IPS-11a (cell line): Measurements from ENCODE around the gene EDEM2.
"Not testable (repeated sequence)": the region's sequence is repeated elsewhere in the genome, so short reads cannot be mapped to it uniquely, and the experiment has no call there.

ENCODE experiments used
- H3K4me3 ChIP-seq: one replicate; pipeline ENCODE4 v1.5.1; 2013; ENCODE audit warnings: low read depth, low read length, control low read depth

EDEM2 gene

GRCh38 chr20:35146920-35147574 lies at the start of gene EDEM2:
EDEM2 (minus strand) TSS chr20:35147336; CDS start chr20:35147258, 78 bp downstream.
- peak within 1 kb of the TSS; percentile 92 for H3K4me3 ChIP-seq

GRCh38 chr20:35196313-35196712 lies 49.2 kb upstream of the EDEM2 start:
- no peak overlapping the region for H3K4me3 ChIP-seq

GRCh38 chr20:35193031-35193791 lies 46.1 kb upstream of the EDEM2 start:
- not testable (repeated sequence) for H3K4me3 ChIP-seq

- H3K4me3 ChIP-seq, result no peak overlapping the region
Observed at GRCh38 chr20:35192118-35192872, 45.2 kb upstream of the EDEM2 start.

GRCh38 chr20:35191419-35192117 lies 44.4 kb upstream of the EDEM2 start:
- no peak overlapping the region for H3K4me3 ChIP-seq

- H3K4me3 ChIP-seq, result no peak overlapping the region
Observed at GRCh38 chr20:35190556-35190955, 43.4 kb upstream of the EDEM2 start.

- H3K4me3 ChIP-seq, result not testable (repeated sequence)
Observed at GRCh38 chr20:35189223-35189622, 42.1 kb upstream of the EDEM2 start.

- no peak overlapping the region for H3K4me3 ChIP-seq
Observed at GRCh38 chr20:35187584-35188190, 40.6 kb upstream of the EDEM2 start.

GRCh38 chr20:35186691-35187289 lies 39.7 kb upstream of the EDEM2 start:
- not testable (repeated sequence) for H3K4me3 ChIP-seq

GRCh38 chr20:35181731-35182130 lies 34.6 kb upstream of the EDEM2 start:
- H3K4me3 ChIP-seq, result no peak overlapping the region

GRCh38 chr20:35180266-35180665 lies 33.1 kb upstream of the EDEM2 start:
- no peak overlapping the region for H3K4me3 ChIP-seq

GRCh38 chr20:35179292-35180212 lies 32.4 kb upstream of the EDEM2 start:
- no peak overlapping the region for H3K4me3 ChIP-seq

GRCh38 chr20:35176132-35176531 lies 29.0 kb upstream of the EDEM2 start:
- H3K4me3 ChIP-seq, result no peak overlapping the region

GRCh38 chr20:35174458-35175216 lies 27.5 kb upstream of the EDEM2 start:
- no peak overlapping the region for H3K4me3 ChIP-seq

GRCh38 chr20:35173576-35174192 lies 26.5 kb upstream of the EDEM2 start:
- H3K4me3 ChIP-seq, result no peak overlapping the region

- no peak overlapping the region for H3K4me3 ChIP-seq
Observed at GRCh38 chr20:35172434-35172806, 25.3 kb upstream of the EDEM2 start.

GRCh38 chr20:35171753-35172433 lies 24.8 kb upstream of the EDEM2 start, which contains the start of gene PROCR:
PROCR (plus strand) TSS chr20:35172072; CDS start chr20:35172155, 83 bp downstream.
- peak within 1 kb of the TSS; percentile 22 for H3K4me3 ChIP-seq

- H3K4me3 ChIP-seq, result no peak overlapping the region
Observed at GRCh38 chr20:35171438-35171752, 24.3 kb upstream of the EDEM2 start.
